ENCODE results near the gene RPL31.
A peak's percentile ranks its signal among the peaks of the same experiment; 100 is the strongest.

The RPL31 gene

GRCh38 chr2:101001691-101002561 lies at the start of gene RPL31:
Gene RPL31 (plus strand): TSS chr2:101002289. CDS start chr2:101002702, 413 bp downstream.
- DNase-seq (ENCODE audit: low read depth) = peak; percentile 98
- TF ChIP-seq POLR2A (IDR thresholded peaks at IDR 0.05; ENCODE audit: extremely low read depth, insufficient read length) (peak; percentile 99), MYC (IDR thresholded peaks at IDR 0.05; ENCODE audit: low read depth, low read length) (peak; percentile 94), CTCF (IDR thresholded peaks at IDR 0.05; ENCODE audit: low read depth, low read length) (no peak)
- TF ChIP-seq, protein P1, sequence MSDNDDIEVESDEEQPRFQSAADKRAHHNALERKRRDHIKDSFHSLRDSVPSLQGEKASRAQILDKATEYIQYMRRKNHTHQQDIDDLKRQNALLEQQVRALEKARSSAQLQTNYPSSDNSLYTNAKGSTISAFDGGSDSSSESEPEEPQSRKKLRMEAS (IDR thresholded peaks at IDR 0.05; ENCODE audit: low read depth, low read length) = peak; percentile 92
- H3K4me3 ChIP-seq (ENCODE audit: low read depth, low read length) = peak within 1 kb of the TSS; percentile 98

DNA sequence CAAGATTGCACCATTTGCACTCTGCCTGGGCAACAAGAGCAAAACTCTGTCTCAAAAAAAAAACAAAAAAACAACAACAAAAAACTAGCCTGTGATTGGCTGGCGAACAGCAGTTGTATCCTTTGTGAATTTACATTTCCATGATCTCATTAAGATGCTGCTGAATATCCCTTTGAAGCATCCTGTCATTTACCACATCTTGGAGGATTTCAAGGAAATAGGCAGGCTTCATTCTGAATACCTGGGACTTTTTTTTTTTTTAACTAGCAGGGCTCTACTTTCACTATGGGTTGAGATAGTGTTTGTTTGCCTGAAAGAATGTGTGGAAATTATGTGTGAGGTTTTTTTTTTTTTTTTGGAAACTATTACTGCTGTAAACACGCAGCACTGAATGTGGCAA lies 49.6 kb upstream of the RPL31 start:
- no peak overlapping the region for H3K4me3 ChIP-seq (ENCODE audit: low read depth, low read length)
- DNase-seq (ENCODE audit: low read depth) = no peak
- TF ChIP-seq POLR2A (IDR thresholded peaks at IDR 0.05; ENCODE audit: extremely low read depth, insufficient read length) (no peak), CTCF (IDR thresholded peaks at IDR 0.05; ENCODE audit: low read depth, low read length) (no peak), MYC (IDR thresholded peaks at IDR 0.05; ENCODE audit: low read depth, low read length) (no peak)
- TF ChIP-seq, protein P1 (IDR thresholded peaks at IDR 0.05; ENCODE audit: low read depth, low read length) = no peak

- DNase-seq (ENCODE audit: low read depth) = no peak
Observed at GRCh38 chr2:100953406-100954043, 48.6 kb upstream of the RPL31 start.

DNA sequence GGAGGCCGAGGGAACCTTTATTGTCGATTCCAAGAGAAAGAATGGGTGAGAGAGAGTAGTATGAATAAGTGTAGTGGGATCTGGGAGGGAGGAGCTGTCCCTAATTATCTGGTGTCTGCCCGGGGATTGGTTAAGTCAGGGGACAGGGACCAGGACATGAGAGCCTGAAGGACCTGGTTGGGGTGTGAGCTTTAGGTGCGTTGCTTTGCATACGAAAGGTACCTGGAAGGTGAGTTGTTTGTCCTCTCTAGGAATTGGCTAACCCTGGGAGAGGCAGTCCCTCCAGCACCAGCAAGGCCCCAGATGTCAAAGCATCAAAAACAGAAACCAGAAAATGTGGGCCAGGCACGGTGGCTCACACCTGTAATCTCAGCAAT lies 48.1 kb upstream of the RPL31 start:
- no peak for DNase-seq (ENCODE audit: low read depth)
- no peak for TF ChIP-seq CTCF (IDR thresholded peaks at IDR 0.05; ENCODE audit: low read depth, low read length)
- TF ChIP-seq, protein P1 (IDR thresholded peaks at IDR 0.05; ENCODE audit: low read depth, low read length) = no peak
- TF ChIP-seq POLR2A (IDR thresholded peaks at IDR 0.05; ENCODE audit: extremely low read depth, insufficient read length) = no peak
- TF ChIP-seq MYC (IDR thresholded peaks at IDR 0.05; ENCODE audit: low read depth, low read length) = no peak
- no peak overlapping the region for H3K4me3 ChIP-seq (ENCODE audit: low read depth, low read length)

More at GRCh38 chr2:100953406-100954043, 48.6 kb upstream of the RPL31 start:
- TF ChIP-seq POLR2A (IDR thresholded peaks at IDR 0.05; ENCODE audit: extremely low read depth, insufficient read length) = no peak
- no peak overlapping the region for H3K4me3 ChIP-seq (ENCODE audit: low read depth, low read length)

- no peak for TF ChIP-seq MYC (IDR thresholded peaks at IDR 0.05; ENCODE audit: low read depth, low read length)
- no peak for TF ChIP-seq POLR2A (IDR thresholded peaks at IDR 0.05; ENCODE audit: extremely low read depth, insufficient read length)
- no peak for TF ChIP-seq CTCF (IDR thresholded peaks at IDR 0.05; ENCODE audit: low read depth, low read length)
- TF ChIP-seq, protein P1 (IDR thresholded peaks at IDR 0.05; ENCODE audit: low read depth, low read length) = no peak
- DNase-seq (ENCODE audit: low read depth) = no peak
Observed at GRCh38 chr2:100955226-100955625, 46.9 kb upstream of the RPL31 start.

DNA sequence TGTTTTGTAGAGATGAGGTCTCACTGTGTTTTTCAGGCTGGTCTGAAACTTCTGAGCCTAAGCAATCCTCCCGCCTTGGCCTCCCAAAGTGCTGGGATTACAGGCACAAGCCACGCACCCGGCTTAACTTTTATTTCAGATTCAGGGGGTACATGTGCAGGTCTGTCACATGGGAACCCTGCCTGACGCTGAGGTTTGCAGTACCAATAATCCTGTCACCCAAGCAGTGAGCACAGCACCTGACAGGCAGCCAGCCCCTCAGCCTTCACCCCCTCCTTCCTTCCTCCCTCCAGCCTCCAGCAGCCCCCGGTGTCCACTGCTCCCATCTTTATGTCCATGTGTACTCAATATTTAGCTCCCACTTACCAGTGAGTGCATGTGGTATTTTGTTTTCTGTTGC lies 46.0 kb upstream of the RPL31 start:
- no peak overlapping the region for H3K4me3 ChIP-seq (ENCODE audit: low read depth, low read length)
- TF ChIP-seq MYC (IDR thresholded peaks at IDR 0.05; ENCODE audit: low read depth, low read length) = no peak
- TF ChIP-seq POLR2A (IDR thresholded peaks at IDR 0.05; ENCODE audit: extremely low read depth, insufficient read length) = no peak
- no peak for TF ChIP-seq CTCF (IDR thresholded peaks at IDR 0.05; ENCODE audit: low read depth, low read length)
- TF ChIP-seq, protein P1 (IDR thresholded peaks at IDR 0.05; ENCODE audit: low read depth, low read length) = no peak
- DNase-seq (ENCODE audit: low read depth) = no peak

More at GRCh38 chr2:100955226-100955625, 46.9 kb upstream of the RPL31 start:
- H3K4me3 ChIP-seq (ENCODE audit: low read depth, low read length) = no peak overlapping the region
